Esophagus muscularis mucosa (tissue), 4 donors: Measurements from ENCODE around the gene CDH4. TPM values are rescaled to one million over a fixed set of nuclear protein-coding genes. Genes with fewer than 3 reads are reported as not detected.

Source experiments
- DNase-seq: peaks from one replicate; pipeline ENCODE4 v3.0.0-alpha.2; 2017; ENCODE audit errors: extremely low spot score
- H3K27ac ChIP-seq, 4 donors: fragments of 200-600 bp; sonication (generic); replicated peaks in 1 of 4; 1 replicate in 3 of 4; 2 replicates in 1 of 4; pipeline ENCODE4 v1.5.1; 2016 to 2019; ENCODE audit warnings: mild to moderate bottlenecking in 1 of 4
- H3K27me3 ChIP-seq, 4 donors: fragments of 200-600 bp; sonication (generic); one replicate each; pipeline versions ENCODE4 v1.5.1 to v1.6.0; 2016 to 2019
- H3K36me3 ChIP-seq, 4 donors: fragments of 200-600 bp; sonication (generic); one replicate each; pipeline ENCODE4 v1.5.1; 2016 to 2019
- H3K4me1 ChIP-seq, 4 donors: fragments of 200-600 bp; sonication (generic); one replicate each; pipeline ENCODE4 v1.5.1; 2016 to 2019
- H3K4me3 ChIP-seq, 4 donors: fragments of 200-600 bp; sonication (generic); 1 replicate in 2 of 4; 2 replicates in 2 of 4; pipeline ENCODE4 v1.5.1; 2016 to 2019; ENCODE audit warnings: mild to moderate bottlenecking in 4 of 4, moderate library complexity in 1 of 4
- H3K9me3 ChIP-seq, 4 donors: fragments of 200-600 bp; sonication (generic); 1 replicate in 3 of 4; 2 replicates in 1 of 4; pipeline ENCODE4 v1.5.1; 2016 to 2019
- CTCF ChIP-seq, 3 experiments: fragments of 200-600 bp in 2 of 3; fragments of 450-650 bp in 1 of 3; sonication (generic) in 2 of 3; IDR thresholded peaks; one replicate each; pipeline ENCODE4 v1.5.1; 2017 to 2019; ENCODE audit warnings: antibody characterized with exemption in 3 of 3, mild to moderate bottlenecking in 2 of 3, moderate library complexity in 1 of 3
- EP300 ChIP-seq: sonication (generic); formaldehyde crosslinking; IDR thresholded peaks from one replicate; pipeline ENCODE4 v1.6.1; 2017; ENCODE audit warnings: antibody characterized with exemption
- POLR2A ChIP-seq: fragments of 450-650 bp; IDR thresholded peaks from one replicate; pipeline ENCODE4 v1.6.1; 2017; ENCODE audit warnings: antibody characterized with exemption, moderate library complexity, mild to moderate bottlenecking, low read depth
- POLR2AphosphoS5 ChIP-seq, 2 donors: sonication (generic); formaldehyde crosslinking; IDR thresholded peaks; one replicate each; pipeline ENCODE4 v1.6.1; 2017; ENCODE audit warnings: antibody characterized with exemption in 2 of 2
- WGBS: methylation state at CpG from one replicate; pipeline ENCODE4 v1.1.5; 2018; 5-methylcytosine and 5-hydroxymethylcytosine counted together
- intact Hi-C: fragments of 100-400 bp; cut with DNase I; formaldehyde crosslinking; loops from one replicate; pipeline ENCODE4 v1.15.1; 2023
- total RNA-seq, 4 donors: library from RNA; depleted of rRNA; stranded (reverse); fragments of >200 nt; gene quantifications; one replicate each; pipeline versions ENCODE4 v1.1.0 to v1.2.1, GENCODE V29; 2016

The CDH4 gene
- total RNA-seq, 4 donors from 2014 or later = 0.42 to 1.3 (median 0.48) TPM

GRCh38 chr20:61299618-61300017 lies 47.6 kb downstream of the CDH4 start:
- Histone ChIP-seq H3K27ac (no peak overlapping the region), H3K4me1 (no peaks in the 10 kb centered on the region), H3K36me3 (no peaks in the 10 kb centered on the region), H3K27me3 (no peaks in the 10 kb centered on the region), H3K9me3 (no peaks in the 10 kb centered on the region), H3K4me3 (no peak overlapping the region)
- intact Hi-C loops = no loop called here
- DNase-seq = no peak
- WGBS = 60% methylated on average over 7 of the region's 7 CpGs
- TF ChIP-seq CTCF (IDR thresholded peaks at IDR 0.05) (no peak), EP300 (no peak), POLR2AphosphoS5 (IDR thresholded peaks at IDR 0.05) (no peak), POLR2A (no peak)

- no peaks in the 10 kb centered on the region for H3K9me3 ChIP-seq
- WGBS = 90% methylated on average over 14 of the region's 14 CpGs
- H3K36me3 ChIP-seq = no peaks in the 10 kb centered on the region
- no peak for DNase-seq
- H3K4me1 ChIP-seq = no peaks in the 10 kb centered on the region
- H3K4me3 ChIP-seq = no peak overlapping the region
- no peaks in the 10 kb centered on the region for H3K27me3 ChIP-seq
- TF ChIP-seq EP300 (no peak), POLR2AphosphoS5 (IDR thresholded peaks at IDR 0.05) (no peak), CTCF (IDR thresholded peaks at IDR 0.05) (no peak), POLR2A (no peak)
- intact Hi-C loops = no loop called here
- H3K27ac ChIP-seq = no peak overlapping the region
These were observed 48.2 kb downstream of the CDH4 start for GRCh38 chr20:61300293-61300692.

- H3K4me1 ChIP-seq = no peaks in the 10 kb centered on the region
- H3K27ac ChIP-seq = no peak overlapping the region
- no peak for DNase-seq
- 65% methylated on average over 7 of the region's 10 CpGs for WGBS
- H3K4me3 ChIP-seq = no peak overlapping the region
- intact Hi-C loops = no loop called here
- no peaks in the 10 kb centered on the region for H3K36me3 ChIP-seq
- no peaks in the 10 kb centered on the region for H3K27me3 ChIP-seq
- H3K9me3 ChIP-seq = no peaks in the 10 kb centered on the region
- no peak for TF ChIP-seq EP300
- no peak for TF ChIP-seq CTCF (IDR thresholded peaks at IDR 0.05)
- TF ChIP-seq POLR2AphosphoS5 (IDR thresholded peaks at IDR 0.05) = no peak
- TF ChIP-seq POLR2A = no peak
These were observed 48.6 kb downstream of the CDH4 start for GRCh38 chr20:61300709-61301108.

- Histone ChIP-seq H3K27ac (no peak overlapping the region), H3K36me3 (no peaks in the 10 kb centered on the region), H3K4me1 (no peaks in the 10 kb centered on the region), H3K27me3 (no peaks in the 10 kb centered on the region), H3K9me3 (no peaks in the 10 kb centered on the region), H3K4me3 (no peak overlapping the region)
- no peak for TF ChIP-seq CTCF (IDR thresholded peaks at IDR 0.05)
- TF ChIP-seq EP300 = no peak
- no peak for TF ChIP-seq POLR2AphosphoS5 (IDR thresholded peaks at IDR 0.05)
- no peak for TF ChIP-seq POLR2A
- no peak for DNase-seq
- intact Hi-C loops = no loop called here
- WGBS = 82% methylated on average over 21 of the region's 21 CpGs
These were observed 49.9 kb downstream of the CDH4 start for GRCh38 chr20:61301711-61302525.

- TF ChIP-seq POLR2AphosphoS5 (IDR thresholded peaks at IDR 0.05) (no peak), EP300 (no peak), CTCF (IDR thresholded peaks at IDR 0.05) (no peak), POLR2A (no peak)
- 100% methylated on average over 7 of the region's 8 CpGs for WGBS
- no peak for DNase-seq
- Histone ChIP-seq H3K27me3 (no peaks in the 10 kb centered on the region), H3K9me3 (no peaks in the 10 kb centered on the region), H3K36me3 (no peaks in the 10 kb centered on the region), H3K4me1 (no peaks in the 10 kb centered on the region), H3K4me3 (no peak overlapping the region), H3K27ac (no peak overlapping the region)
- intact Hi-C loops = no loop called here
These were observed 51.2 kb downstream of the CDH4 start for GRCh38 chr20:61303217-61303616.
